H9 (cell line): ENCODE results near the gene STOX2. TPM values are rescaled to one million over a fixed set of nuclear protein-coding genes. Genes with fewer than 3 reads are reported as not detected.

Experiments used
- DNase-seq: peaks from one replicate; pipeline ENCODE4 v3.0.0-alpha.2; 2017
- H2AFZ ChIP-seq: one replicate; pipeline ENCODE4 v1.6.1; 2013; ENCODE audit warnings: mild to moderate bottlenecking, low read length, control low read depth, moderate library complexity
- H2AK5ac ChIP-seq: 2 replicates; pipeline ENCODE4 v1.6.1; 2013; ENCODE audit warnings: low read length, control low read depth, mixed read lengths; ENCODE audit not compliant: insufficient read length
- H2BK120ac ChIP-seq: one replicate; pipeline ENCODE4 v1.6.1; 2013; ENCODE audit warnings: low read depth, mild to moderate bottlenecking, low read length, control low read depth, inconsistent platforms; ENCODE audit not compliant: poor library complexity, severe bottlenecking
- H2BK12ac ChIP-seq: 2 replicates; pipeline ENCODE4 v1.6.1; 2013; ENCODE audit warnings: low read length, control low read depth, mixed read lengths, low read depth; ENCODE audit not compliant: insufficient read length
- H2BK15ac ChIP-seq: 2 replicates; pipeline ENCODE4 v1.6.1; 2013; ENCODE audit warnings: low read depth, low read length, control low read depth
- H2BK20ac ChIP-seq: one replicate; pipeline ENCODE4 v1.6.1; 2013; ENCODE audit warnings: low read depth, mild to moderate bottlenecking, low read length, control low read depth, inconsistent platforms; ENCODE audit not compliant: poor library complexity, severe bottlenecking
- H2BK5ac ChIP-seq: 2 replicates; pipeline ENCODE4 v1.6.1; 2013; ENCODE audit warnings: low read length, control low read depth, mixed read lengths; ENCODE audit not compliant: insufficient read length
- H3K14ac ChIP-seq: 2 replicates; pipeline ENCODE4 v1.6.1; 2013; ENCODE audit warnings: low read length, control low read depth; ENCODE audit not compliant: insufficient read depth
- H3K18ac ChIP-seq: 2 replicates; pipeline ENCODE4 v1.6.1; 2013; ENCODE audit warnings: low read depth, mild to moderate bottlenecking, mixed read lengths, low read length, control low read depth; ENCODE audit not compliant: insufficient read length
- H3K23ac ChIP-seq: 2 replicates; pipeline ENCODE4 v1.6.1; 2013; ENCODE audit warnings: low read length, control low read depth, mixed read lengths, low read depth; ENCODE audit not compliant: insufficient read length
- H3K23me2 ChIP-seq: 2 replicates; pipeline ENCODE4 v1.6.1; 2013; ENCODE audit warnings: low read depth, mild to moderate bottlenecking, mixed read lengths, low read length, control low read depth; ENCODE audit not compliant: insufficient read length, poor library complexity, severe bottlenecking
- H3K27ac ChIP-seq: 2 replicates; pipeline ENCODE4 v1.5.1; 2013; ENCODE audit warnings: low read length, control low read depth, mixed read lengths, low read depth; ENCODE audit not compliant: insufficient read length
- H3K27me3 ChIP-seq: 2 replicates; pipeline ENCODE4 v1.6.1; 2013; ENCODE audit warnings: low read length, control low read depth, inconsistent platforms; ENCODE audit not compliant: insufficient read depth
- H3K4ac ChIP-seq: 2 replicates; pipeline ENCODE4 v1.6.1; 2013; ENCODE audit warnings: low read depth, mild to moderate bottlenecking, control low read depth, inconsistent platforms, low read length, moderate library complexity
- H3K4me1 ChIP-seq: 2 replicates; pipeline ENCODE4 v1.6.1; 2013; ENCODE audit warnings: low read length, control low read depth, inconsistent platforms; ENCODE audit not compliant: insufficient read depth
- H3K4me2 ChIP-seq: 2 replicates; pipeline ENCODE4 v1.6.1; 2013; ENCODE audit warnings: low read length, control low read depth, mixed read lengths; ENCODE audit not compliant: insufficient read length, insufficient read depth
- H3K56ac ChIP-seq: 2 replicates; pipeline ENCODE4 v1.6.1; 2013; ENCODE audit warnings: low read depth, mild to moderate bottlenecking, mixed read lengths, low read length, control low read depth; ENCODE audit not compliant: insufficient read length
- H3K79me1 ChIP-seq: 2 replicates; pipeline ENCODE4 v1.6.1; 2013; ENCODE audit warnings: low read depth, mild to moderate bottlenecking, moderate library complexity, low read length, control low read depth, inconsistent platforms; ENCODE audit not compliant: insufficient read depth, poor library complexity, severe bottlenecking
- H3K79me2 ChIP-seq: 2 replicates; pipeline ENCODE4 v1.6.1; 2013; ENCODE audit warnings: low read length, control low read depth, inconsistent platforms; ENCODE audit not compliant: insufficient read depth
- H3K9ac ChIP-seq: 2 replicates; pipeline ENCODE4 v1.6.1; 2013; ENCODE audit warnings: low read length, control low read depth, mixed read lengths; ENCODE audit not compliant: insufficient read length; ENCODE audit errors: extremely low read depth
- H3K9me3 ChIP-seq: one replicate; pipeline ENCODE4 v1.6.1; 2013; ENCODE audit warnings: low read depth, low read length, inconsistent platforms; ENCODE audit not compliant: control insufficient read depth
- H3T11ph ChIP-seq: one replicate; pipeline ENCODE4 v1.6.1; 2013; ENCODE audit warnings: mild to moderate bottlenecking, low read length, control low read depth, inconsistent platforms
- H4K20me1 ChIP-seq: one replicate; pipeline ENCODE4 v1.6.1; 2013; ENCODE audit not compliant: control insufficient read depth, insufficient read length, insufficient read depth
- H4K5ac ChIP-seq: 2 replicates; pipeline ENCODE4 v1.6.1; 2013; ENCODE audit warnings: low read depth, mild to moderate bottlenecking, mixed read lengths, low read length, control low read depth; ENCODE audit not compliant: insufficient read length
- H4K8ac ChIP-seq: replicated peaks from 2 replicates; pipeline ENCODE4 v1.6.1; 2013; ENCODE audit warnings: low read length, control low read depth, mixed read lengths, low read depth; ENCODE audit not compliant: insufficient read length
- H4K91ac ChIP-seq: 2 replicates; pipeline ENCODE4 v1.6.1; 2013; ENCODE audit warnings: low read depth, mild to moderate bottlenecking, moderate library complexity, mixed read lengths, low read length, control low read depth; ENCODE audit not compliant: insufficient read length
- H3K27ac Mint-ChIP-seq, 3 experiments: 2 replicates in 2 of 3; 3 replicates in 1 of 3; pipeline ENCODE4 v1.8.0; 2020 to 2021; ENCODE audit warnings: mixed read lengths in 3 of 3, mild to moderate bottlenecking in 1 of 3, moderate library complexity in 1 of 3
- H3K27me3 Mint-ChIP-seq: 2 replicates; pipeline ENCODE4 v1.8.0; 2021; ENCODE audit warnings: low read depth, mild to moderate bottlenecking, moderate library complexity, mixed read lengths
- H3K36me3 Mint-ChIP-seq, 3 experiments: 2 replicates in 2 of 3; 3 replicates in 1 of 3; pipeline ENCODE4 v1.8.0; 2020 to 2021; ENCODE audit warnings: low read depth in 3 of 3, mixed read lengths in 3 of 3; ENCODE audit not compliant: insufficient read depth in 1 of 3
- H3K4me1 Mint-ChIP-seq, 2 experiments: 2 replicates each; pipeline ENCODE4 v1.8.0; 2020; ENCODE audit warnings: mixed read lengths in 2 of 2
- H3K4me3 Mint-ChIP-seq, 2 experiments: 2 replicates in 1 of 2; 3 replicates in 1 of 2; pipeline ENCODE4 v1.8.0; 2020 to 2021; ENCODE audit warnings: mild to moderate bottlenecking in 2 of 2, mixed read lengths in 2 of 2, moderate library complexity in 1 of 2
- H3K9me3 Mint-ChIP-seq, 2 experiments: 2 replicates in 1 of 2; 3 replicates in 1 of 2; pipeline ENCODE4 v1.8.0; 2020; ENCODE audit warnings: mild to moderate bottlenecking in 2 of 2, mixed read lengths in 2 of 2, moderate library complexity in 1 of 2
- CTCF ChIP-seq: fragments of 200-600 bp; sonication (generic); conservative IDR thresholded peaks from 3 replicates; pipeline ENCODE4 v1.8.0; 2021; ENCODE audit warnings: antibody characterized with exemption, mild to moderate bottlenecking
- WGBS: extraction: QIAGEN DNeasy Blood & Tissue Kit; methylation state at CpG from one replicate; pipeline ENCODE4 v1.1.7; 2013; ENCODE audit warnings: missing lambda C conversion rate, low lambda C conversion rate, mixed read lengths; ENCODE audit not compliant: insufficient read length; ENCODE audit errors: extremely low coverage; 5-methylcytosine and 5-hydroxymethylcytosine counted together
- total RNA-seq: library from RNA; stranded (reverse); gene quantifications from 2 replicates; pipeline ENCODE4 v1.2.1, GENCODE V29; 2021

The STOX2 gene
- total RNA-seq, 1 experiment from 2014 or later: 28.2 TPM

- H3K27ac ChIP-seq: no peak overlapping the region
- H4K8ac ChIP-seq: no peak overlapping the region
- H4K20me1 ChIP-seq: no peaks in the 10 kb centered on the region
- H3K9me3 ChIP-seq: no peaks in the 10 kb centered on the region
- H3K23ac ChIP-seq: no peak overlapping the region
- Mint-ChIP-seq H3K4me3 (no peak overlapping the region), H3K36me3 (no peaks in the 10 kb centered on the region; a peak in 1 of 7 replicates), H3K9me3 (no peaks in the 10 kb centered on the region), H3K27me3 (peaks cover 4% of the 10 kb centered on the region; the same call in 1 of the 2 replicates), H3K27ac (no peak overlapping the region), H3K4me1 (no peaks in the 10 kb centered on the region)
- peak overlapping the region; percentile 87 for H3K14ac ChIP-seq
- H3K56ac ChIP-seq: no peak overlapping the region
- no peak overlapping the region for H3K9ac ChIP-seq
- H2BK20ac ChIP-seq: no peak overlapping the region
- H3K79me2 ChIP-seq: peaks cover 1% of the 10 kb centered on the region; the same call in 1 of the 2 replicates
- H3T11ph ChIP-seq: peak overlapping the region; percentile 25
- no peaks in the 10 kb centered on the region for H3K79me1 ChIP-seq
- DNase-seq: peak; percentile 65
- H2AFZ ChIP-seq: no peak overlapping the region
- H2AK5ac ChIP-seq: no peak overlapping the region
- peak overlapping the region; percentile 72 for H3K18ac ChIP-seq
- no CpG with 5 or more reads among the region's 43 CpGs for WGBS
- no peak for TF ChIP-seq CTCF
- H2BK120ac ChIP-seq: no peak overlapping the region
- H2BK15ac ChIP-seq: no peak overlapping the region
- no peak overlapping the region for H4K91ac ChIP-seq
- H2BK12ac ChIP-seq: no peak overlapping the region
- H3K4ac ChIP-seq: no peak overlapping the region
- H3K4me1 ChIP-seq: peaks cover 3% of the 10 kb centered on the region; the same call in 1 of the 2 replicates
- peaks cover 5% of the 10 kb centered on the region for H3K23me2 ChIP-seq
- H2BK5ac ChIP-seq: no peak overlapping the region
- no peaks in the 10 kb centered on the region for H3K27me3 ChIP-seq
- peak overlapping the region; percentile 63 for H3K4me2 ChIP-seq
- no peak overlapping the region for H4K5ac ChIP-seq
Observed at GRCh38 chr4:183986971-183987946, 82.2 kb downstream of the STOX2 start.
